Progenitor cell of endocrine pancreas (in vitro differentiated cells): ENCODE data around the gene CALR. TPM values are rescaled to one million over a fixed set of nuclear protein-coding genes. Genes with fewer than 3 reads are reported as not detected.
A peak's percentile ranks its signal among the peaks of the same experiment; 100 is the strongest.

Experiments
- DNase-seq: peaks from one replicate; pipeline ENCODE4 v3.0.0; 2021; ENCODE audit warnings: low spot score; ENCODE audit not compliant: unreplicated experiment
- H3K27ac Mint-ChIP-seq: 2 replicates; pipeline ENCODE4 v1.8.0; 2021; ENCODE audit warnings: mild to moderate bottlenecking, moderate library complexity, mixed read lengths
- H3K27me3 Mint-ChIP-seq: 2 replicates; pipeline ENCODE4 v1.8.0; 2021; ENCODE audit warnings: mixed read lengths
- H3K36me3 Mint-ChIP-seq: 2 replicates; pipeline ENCODE4 v1.8.0; 2022; ENCODE audit warnings: mixed read lengths; ENCODE audit not compliant: insufficient read depth
- H3K4me1 Mint-ChIP-seq: 2 replicates; pipeline ENCODE4 v1.8.0; 2021; ENCODE audit warnings: low read depth, mixed read lengths
- H3K4me3 Mint-ChIP-seq: 2 replicates; pipeline ENCODE4 v1.8.0; 2021; ENCODE audit warnings: low read depth, mild to moderate bottlenecking, moderate library complexity, mixed read lengths
- H3K9me3 Mint-ChIP-seq: 2 replicates; pipeline ENCODE4 v1.8.0; 2021; ENCODE audit warnings: low read depth, mixed read lengths
- CTCF ChIP-seq: fragments of 200-600 bp; sonication (generic); IDR thresholded peaks from one replicate; pipeline ENCODE4 v1.5.0; 2021; ENCODE audit warnings: antibody characterized with exemption, mild to moderate bottlenecking; ENCODE audit not compliant: unreplicated experiment
- total RNA-seq: library from RNA; stranded (reverse); gene quantifications from 2 replicates; pipeline ENCODE4 v1.2.1, GENCODE V29; 2021

CALR gene
- total RNA-seq, 1 donor from 2014 or later: 707 TPM

GRCh38 chr19:12983091-12983490 is 44.7 kb downstream of the CALR start:
- H3K4me3 Mint-ChIP-seq: no peak overlapping the region

GRCh38 chr19:12983542-12984142 is 45.2 kb downstream of the CALR start:
- Mint-ChIP-seq H3K36me3 (no peaks in the 10 kb centered on the region), H3K4me3 (no peak overlapping the region), H3K27me3 (peaks cover 37% of the 10 kb centered on the region), H3K27ac (no peak overlapping the region), H3K9me3 (no peaks in the 10 kb centered on the region), H3K4me1 (no peaks in the 10 kb centered on the region)
- peak; percentile 92 for TF ChIP-seq CTCF
- DNase-seq: peak; percentile 73

More at GRCh38 chr19:12983091-12983490, 44.7 kb downstream of the CALR start:
- no peaks in the 10 kb centered on the region for H3K9me3 Mint-ChIP-seq
- DNase-seq: no peak
- no peak for TF ChIP-seq CTCF
- H3K27ac Mint-ChIP-seq: no peak overlapping the region
- no peaks in the 10 kb centered on the region for H3K4me1 Mint-ChIP-seq
- no peaks in the 10 kb centered on the region for H3K36me3 Mint-ChIP-seq
- peaks cover 38% of the 10 kb centered on the region for H3K27me3 Mint-ChIP-seq

DNA sequence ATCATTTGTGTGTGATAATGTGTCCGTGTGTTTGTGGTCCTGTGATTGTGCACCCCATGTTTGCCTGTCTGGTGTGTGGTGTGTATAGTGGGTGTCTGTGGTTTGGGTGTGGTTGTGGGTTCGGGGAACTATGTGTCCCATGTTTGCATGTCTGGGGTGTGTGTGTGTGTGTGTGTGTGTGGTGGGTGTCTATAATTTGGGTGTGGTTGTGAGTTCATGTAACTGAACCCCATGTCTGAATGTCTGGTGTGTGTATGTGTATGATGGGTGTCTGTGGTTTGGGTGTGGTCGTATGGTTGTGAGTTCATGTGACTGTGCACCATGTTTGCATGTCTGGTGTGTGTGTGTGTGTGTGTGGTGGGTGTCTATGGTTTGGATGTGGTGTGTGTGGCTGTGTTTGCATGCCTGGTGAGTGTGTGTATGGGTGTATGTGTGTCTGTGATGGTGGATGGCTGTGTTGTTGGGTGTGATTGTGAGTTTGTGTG is 45.8 kb downstream of the CALR start:
- peaks cover 34% of the 10 kb centered on the region for H3K27me3 Mint-ChIP-seq
- H3K4me1 Mint-ChIP-seq: no peaks in the 10 kb centered on the region
- DNase-seq: no peak

DNA sequence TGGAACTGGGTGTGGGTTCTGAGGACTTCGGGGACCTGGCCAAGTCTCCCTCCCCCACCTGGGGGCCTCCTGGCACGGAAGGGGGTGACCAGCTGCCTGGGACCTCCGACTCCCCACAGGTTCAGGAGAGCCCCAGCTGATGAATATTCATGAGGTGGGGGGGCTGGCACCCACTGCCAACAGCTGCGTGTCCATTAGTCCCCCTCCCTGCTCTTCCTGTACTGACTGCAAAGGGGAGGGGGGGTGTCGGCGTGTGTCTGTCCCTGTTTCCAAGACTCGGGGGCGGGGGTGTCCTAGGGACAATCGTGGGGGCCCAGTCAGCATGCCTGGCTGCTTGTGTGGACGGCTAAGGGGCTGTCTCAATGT is 46.3 kb downstream of the CALR start:
- H3K4me3 Mint-ChIP-seq: no peak overlapping the region
- H3K9me3 Mint-ChIP-seq: no peaks in the 10 kb centered on the region
- no peaks in the 10 kb centered on the region for H3K4me1 Mint-ChIP-seq
- no peak for DNase-seq
- TF ChIP-seq CTCF: no peak
- peaks cover 34% of the 10 kb centered on the region for H3K27me3 Mint-ChIP-seq
- no peaks in the 10 kb centered on the region for H3K36me3 Mint-ChIP-seq
- H3K27ac Mint-ChIP-seq: no peak overlapping the region

More for the DNA sequence above, 45.8 kb downstream of the CALR start:
- TF ChIP-seq CTCF: no peak
- Mint-ChIP-seq H3K4me3 (no peak overlapping the region), H3K36me3 (no peaks in the 10 kb centered on the region), H3K9me3 (no peaks in the 10 kb centered on the region), H3K27ac (no peak overlapping the region)

GRCh38 chr19:12985049-12985776 is 46.8 kb downstream of the CALR start:
- no peak for DNase-seq
- peaks cover 34% of the 10 kb centered on the region for H3K27me3 Mint-ChIP-seq
- no peaks in the 10 kb centered on the region for H3K9me3 Mint-ChIP-seq
- TF ChIP-seq CTCF: no peak
- no peaks in the 10 kb centered on the region for H3K4me1 Mint-ChIP-seq
- H3K36me3 Mint-ChIP-seq: no peaks in the 10 kb centered on the region
- no peak overlapping the region for H3K4me3 Mint-ChIP-seq
- H3K27ac Mint-ChIP-seq: no peak overlapping the region
